Karpas-422 (cell line): Measurements from ENCODE around the gene PRKCH. TPM values are rescaled to one million over a fixed set of nuclear protein-coding genes. Genes with fewer than 3 reads are reported as not detected.

Source experiments
- DNase-seq: peaks from one replicate; pipeline ENCODE4 v3.0.0-alpha.2; 2015
- H2AFZ ChIP-seq: fragments of 200-600 bp; sonication (generic); 2 replicates; pipeline ENCODE4 v1.6.1; 2014; ENCODE audit warnings: antibody characterized with exemption, low read length, mixed read lengths
- H3K27ac ChIP-seq: fragments of 200-600 bp; sonication (generic); 2 replicates; pipeline ENCODE4 v1.5.1; 2014; ENCODE audit warnings: mild to moderate bottlenecking, low read length, moderate library complexity
- H3K27me3 ChIP-seq: fragments of 200-600 bp; sonication (generic); 2 replicates; pipeline ENCODE4 v1.6.1; 2014; ENCODE audit warnings: low read length, mixed read lengths
- H3K36me3 ChIP-seq: fragments of 200-600 bp; sonication (generic); 2 replicates; pipeline ENCODE4 v1.6.1; 2014; ENCODE audit warnings: low read length, mixed read lengths; ENCODE audit not compliant: insufficient read depth
- H3K4me1 ChIP-seq: fragments of 200-600 bp; sonication (generic); 2 replicates; pipeline ENCODE4 v1.6.1; 2014; ENCODE audit warnings: mild to moderate bottlenecking, low read length, mixed read lengths
- H3K4me2 ChIP-seq: fragments of 200-600 bp; sonication (generic); 2 replicates; pipeline ENCODE4 v1.6.1; 2014; ENCODE audit warnings: low read length, low read depth, mild to moderate bottlenecking; ENCODE audit not compliant: poor library complexity, severe bottlenecking
- H3K4me3 ChIP-seq: fragments of 200-600 bp; sonication (generic); 2 replicates; pipeline ENCODE4 v1.5.1; 2014; ENCODE audit warnings: mild to moderate bottlenecking, antibody characterized with exemption, low read length, mixed read lengths
- H3K79me2 ChIP-seq: fragments of 200-600 bp; sonication (generic); 2 replicates; pipeline ENCODE4 v1.6.1; 2014; ENCODE audit warnings: mild to moderate bottlenecking, low read length, mixed read lengths
- H3K9ac ChIP-seq: fragments of 200-600 bp; sonication (generic); 2 replicates; pipeline ENCODE4 v1.6.0; 2014; ENCODE audit warnings: low read length
- H3K9me2 ChIP-seq: fragments of 200-600 bp; sonication (generic), shearing (Covaris generic); replicated peaks from 2 replicates; pipeline ENCODE4 v1.6.0; 2014; ENCODE audit warnings: mild to moderate bottlenecking, low read length, moderate library complexity; ENCODE audit not compliant: insufficient read depth
- H3K9me3 ChIP-seq: fragments of 300-700, 200-600 bp; sonication (generic); 2 replicates; pipeline ENCODE4 v1.6.1; 2014; ENCODE audit warnings: low read length, mixed read lengths
- H4K20me1 ChIP-seq: fragments of 200-600 bp; sonication (generic); 2 replicates; pipeline ENCODE4 v1.6.1; 2014; ENCODE audit warnings: mild to moderate bottlenecking, antibody characterized with exemption, low read length, low read depth; ENCODE audit not compliant: insufficient read depth
- total RNA-seq: library from RNA; depleted of rRNA; stranded (reverse); fragments of >200 nt; shearing (Covaris generic); gene quantifications from 2 replicates; pipeline ENCODE4 v1.2.3, GENCODE V29; 2014; ENCODE audit warnings: low replicate concordance

Gene PRKCH
- total RNA-seq, 1 experiment from 2014 or later = 7.0 TPM

DNA sequence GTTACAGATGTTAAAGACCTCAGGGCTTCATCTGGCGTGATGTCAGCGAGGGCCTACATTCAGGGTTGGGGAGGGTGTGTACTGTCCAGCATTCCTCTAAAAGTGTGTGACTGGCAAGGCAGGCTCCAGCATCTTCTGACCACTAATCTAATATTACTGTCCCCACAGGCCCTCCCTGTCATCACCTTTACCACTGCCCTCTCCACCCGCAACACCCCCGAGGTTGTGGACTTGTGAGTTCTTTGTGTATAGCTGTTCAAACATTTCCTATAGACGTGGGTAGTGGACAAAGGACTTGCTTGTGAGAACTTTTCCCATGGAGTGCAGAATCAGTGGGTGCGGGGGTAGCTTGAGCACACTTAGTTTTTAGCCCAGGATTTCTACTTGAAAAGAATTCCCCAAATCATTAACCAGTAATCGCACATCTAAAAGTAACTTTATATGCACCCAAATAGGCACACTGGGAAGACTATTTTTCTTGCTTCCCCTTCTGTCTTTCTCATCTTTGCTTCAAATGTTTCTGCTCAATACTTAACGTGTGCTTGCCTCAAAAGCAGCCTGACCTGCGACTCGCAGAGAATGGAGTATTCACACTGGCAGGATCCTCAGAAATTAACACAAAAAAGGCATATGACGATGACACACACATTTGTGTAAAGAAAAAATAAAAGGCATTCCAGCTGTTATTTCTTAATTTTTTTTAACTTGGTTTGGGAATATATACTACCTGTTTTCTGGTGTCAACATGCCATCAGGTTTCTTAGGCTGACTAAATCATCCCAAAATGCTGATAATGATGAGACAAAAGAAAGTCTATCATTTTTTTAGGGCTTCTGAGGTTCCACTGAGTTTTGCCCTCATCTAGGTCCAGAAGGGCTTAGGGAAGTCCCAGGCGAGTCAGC lies 215.5 kb downstream of the PRKCH start:
- Histone ChIP-seq H3K9ac (no peak overlapping the region), H3K9me2 (no peaks in the 10 kb centered on the region), H3K4me2 (no peak overlapping the region), H3K27me3 (no peaks in the 10 kb centered on the region), H3K9me3 (no peaks in the 10 kb centered on the region), H4K20me1 (no peaks in the 10 kb centered on the region), H3K4me3 (no peak overlapping the region), H3K27ac (no peak overlapping the region), H3K79me2 (no peaks in the 10 kb centered on the region), H3K36me3 (no peaks in the 10 kb centered on the region), H2AFZ (no peak overlapping the region), H3K4me1 (peaks cover 10% of the 10 kb centered on the region)
- DNase-seq = no peak

DNA sequence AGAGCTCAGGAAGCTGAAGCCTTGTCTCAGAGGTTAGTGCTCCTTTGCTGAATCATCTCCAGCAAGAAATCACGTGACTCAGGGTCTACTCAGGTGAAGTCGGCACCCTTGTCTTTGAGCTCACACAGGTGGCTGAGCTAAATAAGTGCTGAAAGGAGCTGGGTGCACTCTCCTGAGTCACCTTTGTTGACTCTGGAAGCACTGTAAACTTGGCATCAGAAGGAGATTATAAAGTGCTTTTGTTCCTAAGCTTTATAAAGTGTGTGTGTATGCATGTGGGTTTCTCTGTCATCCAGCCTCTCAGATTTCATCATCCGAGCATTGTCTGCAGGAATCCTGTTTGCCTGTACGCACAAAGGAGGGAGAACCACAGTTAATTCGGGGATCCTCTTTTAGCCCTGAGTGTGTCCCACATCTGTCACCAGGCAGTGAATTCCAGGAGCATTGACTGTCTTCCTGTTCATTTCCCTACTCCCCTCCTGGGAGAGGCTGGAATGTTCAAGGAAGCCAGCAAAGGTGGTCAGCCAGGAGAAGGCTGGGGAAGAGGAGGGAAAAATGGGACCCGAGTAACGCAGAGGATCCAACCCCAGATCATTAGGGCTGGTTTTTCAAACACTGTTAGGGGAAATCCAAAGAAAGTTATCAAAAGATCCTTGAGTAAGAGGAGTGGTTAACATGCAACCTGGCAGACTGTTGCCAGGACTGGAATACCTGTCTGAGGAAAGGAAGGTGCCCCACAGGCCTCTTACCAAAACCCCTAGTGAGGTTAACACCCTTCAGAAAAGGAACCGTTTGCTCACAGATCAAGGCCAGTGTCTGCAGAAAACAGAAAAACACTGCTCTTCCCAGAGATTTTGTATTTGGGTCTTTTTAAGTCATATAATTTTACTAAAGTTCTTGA lies 216.4 kb downstream of the PRKCH start:
- H3K4me3 ChIP-seq = no peak overlapping the region
- no peak overlapping the region for H3K9ac ChIP-seq
- H3K36me3 ChIP-seq = no peaks in the 10 kb centered on the region
- H4K20me1 ChIP-seq = no peaks in the 10 kb centered on the region
- peaks cover 1% of the 10 kb centered on the region for H3K4me1 ChIP-seq
- DNase-seq = no peak
- no peaks in the 10 kb centered on the region for H3K27me3 ChIP-seq
- H3K4me2 ChIP-seq = no peak overlapping the region
- H3K79me2 ChIP-seq = no peaks in the 10 kb centered on the region
- H3K9me3 ChIP-seq = no peaks in the 10 kb centered on the region
- H3K9me2 ChIP-seq = no peaks in the 10 kb centered on the region
- no peak overlapping the region for H2AFZ ChIP-seq
- no peak overlapping the region for H3K27ac ChIP-seq

DNA sequence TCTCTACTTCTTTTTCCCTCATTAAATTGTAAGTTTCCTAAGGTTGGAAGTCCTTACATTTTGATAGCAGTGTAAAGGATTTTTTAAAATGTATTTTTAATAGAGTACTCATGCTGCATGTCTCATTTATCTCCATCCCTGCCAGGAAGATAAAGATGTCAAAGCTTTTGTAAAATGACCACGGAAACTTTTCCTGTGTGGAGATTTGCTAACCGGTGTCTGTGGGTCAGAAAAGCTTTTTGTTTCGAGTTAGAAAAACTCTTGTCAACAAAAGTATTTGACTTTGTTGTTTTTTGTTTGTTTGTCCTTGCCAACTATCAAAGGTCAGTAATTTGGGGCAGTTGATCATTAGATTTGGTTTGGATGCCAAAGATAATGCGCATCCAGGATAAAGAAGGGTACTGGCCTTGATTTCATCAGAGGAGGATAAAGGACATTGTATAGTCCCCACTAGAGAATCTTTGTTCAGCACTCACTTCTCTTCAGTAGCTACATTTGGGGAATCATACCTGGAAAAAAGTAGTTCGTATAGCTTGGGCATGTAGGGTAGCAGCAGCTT lies 217.2 kb downstream of the PRKCH start:
- DNase-seq = no peak
- H3K27me3 ChIP-seq = peaks cover under 1% of the 10 kb centered on the region; the same call in 1 of the 2 replicates
- H3K4me1 ChIP-seq = no peaks in the 10 kb centered on the region
- H4K20me1 ChIP-seq = no peaks in the 10 kb centered on the region
- no peaks in the 10 kb centered on the region for H3K79me2 ChIP-seq
- H2AFZ ChIP-seq = no peak overlapping the region
- no peaks in the 10 kb centered on the region for H3K9me2 ChIP-seq
- H3K9ac ChIP-seq = no peak overlapping the region
- no peaks in the 10 kb centered on the region for H3K9me3 ChIP-seq
- H3K4me2 ChIP-seq = no peak overlapping the region
- no peak overlapping the region for H3K27ac ChIP-seq
- no peak overlapping the region for H3K4me3 ChIP-seq
- no peaks in the 10 kb centered on the region for H3K36me3 ChIP-seq

DNA sequence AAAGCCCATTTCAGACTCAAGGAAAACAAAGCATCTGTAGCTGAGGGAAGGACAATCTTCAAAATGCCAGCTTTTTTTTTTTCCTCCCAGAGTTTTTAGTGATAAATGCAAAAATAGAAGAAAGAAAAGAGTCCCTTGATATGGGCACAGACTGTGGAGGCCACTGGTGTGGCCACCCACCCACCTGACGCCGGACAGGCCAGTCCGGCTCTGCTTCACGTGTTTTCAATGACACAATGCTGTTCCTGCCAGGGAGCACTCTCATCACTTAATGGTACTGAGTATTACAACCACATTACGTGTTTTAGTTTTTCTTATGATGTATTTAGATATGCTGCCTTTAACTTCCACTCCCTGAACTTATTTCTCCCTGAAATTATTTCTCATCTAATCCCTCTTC lies 218.3 kb downstream of the PRKCH start:
- H3K36me3 ChIP-seq = no peaks in the 10 kb centered on the region
- peaks cover 4% of the 10 kb centered on the region for H3K4me1 ChIP-seq
- H3K27ac ChIP-seq = no peak overlapping the region
- H3K9me3 ChIP-seq = no peaks in the 10 kb centered on the region
- H3K4me3 ChIP-seq = no peak overlapping the region
- no peak overlapping the region for H2AFZ ChIP-seq
- H3K79me2 ChIP-seq = no peaks in the 10 kb centered on the region
- no peaks in the 10 kb centered on the region for H4K20me1 ChIP-seq
- no peak for DNase-seq
- no peak overlapping the region for H3K9ac ChIP-seq
- no peaks in the 10 kb centered on the region for H3K9me2 ChIP-seq
- H3K27me3 ChIP-seq = peaks cover 2% of the 10 kb centered on the region; the same call in 1 of the 2 replicates
- no peak overlapping the region for H3K4me2 ChIP-seq

DNA sequence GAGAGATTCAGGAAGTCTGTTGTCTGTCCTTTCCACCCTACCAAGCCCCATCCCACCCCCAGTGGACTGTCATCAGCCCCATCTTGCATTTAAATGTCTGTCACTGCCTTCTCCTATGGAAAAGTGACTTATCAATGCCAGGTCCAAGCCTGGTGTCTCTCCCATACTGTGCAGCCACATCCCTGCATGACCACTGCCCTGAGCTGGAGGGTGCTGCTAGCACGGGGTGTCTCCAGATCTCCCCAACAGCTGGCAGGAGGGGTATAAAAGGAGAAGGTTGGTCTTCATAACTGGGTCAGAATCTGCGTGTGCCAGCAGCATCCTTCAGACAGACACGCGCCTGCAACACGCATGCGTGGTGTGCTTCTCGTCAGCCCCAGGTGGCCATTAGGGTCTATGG lies 219.6 kb downstream of the PRKCH start:
- Histone ChIP-seq H3K9ac (no peak overlapping the region), H3K27ac (no peak overlapping the region), H3K4me1 (peaks cover 5% of the 10 kb centered on the region), H3K9me3 (no peaks in the 10 kb centered on the region), H2AFZ (no peak overlapping the region), H3K4me2 (no peak overlapping the region), H3K79me2 (no peaks in the 10 kb centered on the region), H3K27me3 (peaks cover 2% of the 10 kb centered on the region; the same call in 1 of the 2 replicates), H3K4me3 (no peak overlapping the region), H3K9me2 (no peaks in the 10 kb centered on the region), H3K36me3 (no peaks in the 10 kb centered on the region), H4K20me1 (no peaks in the 10 kb centered on the region)
- DNase-seq = no peak

DNA sequence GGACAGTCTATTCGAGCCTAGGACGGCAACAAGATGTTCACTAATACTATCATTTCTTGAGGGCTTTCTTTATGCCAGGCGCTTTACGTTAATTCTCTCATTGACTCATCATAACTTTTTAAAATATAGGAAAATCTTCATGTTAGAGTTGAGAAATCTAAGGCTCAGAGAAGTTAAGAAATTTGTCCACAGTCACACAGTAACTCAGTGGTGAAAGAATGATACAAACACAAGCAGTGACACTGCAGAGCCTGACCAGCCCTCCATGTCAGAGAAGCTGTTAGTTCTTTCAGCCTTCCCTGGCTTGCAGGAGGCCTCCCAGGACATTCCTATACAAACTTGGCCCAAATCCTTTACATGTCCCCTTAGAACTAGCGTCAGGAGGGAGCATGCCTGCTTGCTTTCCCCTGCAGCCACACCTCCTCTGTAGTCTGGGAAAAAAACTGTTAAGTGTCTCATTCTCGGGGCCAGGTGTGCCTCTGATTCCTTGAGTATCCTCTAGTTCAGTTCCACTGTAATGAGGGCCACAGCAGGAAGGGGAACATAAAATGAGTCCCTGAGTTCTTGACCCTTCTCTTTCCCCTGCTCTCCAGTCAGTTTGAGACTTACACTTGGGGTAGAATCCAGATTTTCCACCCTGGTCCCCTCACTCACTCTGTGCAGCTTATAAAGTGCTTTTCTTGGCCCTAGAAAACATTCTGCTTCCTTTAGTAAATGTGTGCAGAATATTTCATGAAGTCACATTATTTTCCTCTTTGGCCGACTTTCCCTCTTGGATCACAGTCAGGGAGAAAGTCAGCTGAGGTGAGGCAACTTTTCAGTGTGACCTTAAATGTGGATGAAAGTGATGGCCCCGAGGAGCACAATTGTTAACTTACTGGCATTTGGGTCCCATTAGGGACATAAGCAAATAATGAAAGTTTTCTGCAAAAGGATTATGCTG lies 221.7 kb downstream of the PRKCH start:
- no peaks in the 10 kb centered on the region for H3K36me3 ChIP-seq
- H3K4me2 ChIP-seq = no peak overlapping the region
- no peak overlapping the region for H3K4me3 ChIP-seq
- peaks cover 5% of the 10 kb centered on the region for H3K4me1 ChIP-seq
- H2AFZ ChIP-seq = no peak overlapping the region
- no peaks in the 10 kb centered on the region for H4K20me1 ChIP-seq
- no peak overlapping the region for H3K27ac ChIP-seq
- no peak for DNase-seq
- no peaks in the 10 kb centered on the region for H3K9me3 ChIP-seq
- no peaks in the 10 kb centered on the region for H3K79me2 ChIP-seq
- no peaks in the 10 kb centered on the region for H3K9me2 ChIP-seq
- H3K9ac ChIP-seq = no peak overlapping the region
- peaks cover 2% of the 10 kb centered on the region; the same call in 1 of the 2 replicates for H3K27me3 ChIP-seq

DNA sequence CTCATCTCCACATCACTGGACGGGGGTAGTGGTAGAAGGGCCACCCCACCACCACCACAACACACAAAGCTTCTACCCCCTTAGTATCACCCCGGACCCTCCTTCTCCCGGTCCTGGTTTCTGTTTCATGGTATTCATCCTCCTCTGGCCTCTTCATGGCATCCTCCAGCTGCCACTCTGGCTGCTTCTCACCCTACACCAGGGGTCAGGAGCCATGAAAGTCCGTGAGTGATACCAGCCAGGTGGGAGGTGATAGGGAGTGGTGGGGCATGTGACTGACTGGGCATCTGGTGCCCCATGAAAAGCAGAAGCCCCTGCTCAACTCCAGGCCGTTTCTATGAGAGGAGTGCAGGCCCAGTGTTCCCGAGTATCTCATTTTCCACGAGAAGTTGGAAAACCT lies 222.6 kb downstream of the PRKCH start:
- no peak overlapping the region for H3K4me2 ChIP-seq
- H3K27me3 ChIP-seq = peaks cover 2% of the 10 kb centered on the region; the same call in 1 of the 2 replicates
- H3K4me1 ChIP-seq = peaks cover 5% of the 10 kb centered on the region
- no peaks in the 10 kb centered on the region for H4K20me1 ChIP-seq
- H3K9me3 ChIP-seq = no peaks in the 10 kb centered on the region
- H3K9me2 ChIP-seq = no peaks in the 10 kb centered on the region
- H3K27ac ChIP-seq = no peak overlapping the region
- no peak overlapping the region for H3K9ac ChIP-seq
- no peaks in the 10 kb centered on the region for H3K79me2 ChIP-seq
- no peaks in the 10 kb centered on the region for H3K36me3 ChIP-seq
- DNase-seq = no peak
- no peak overlapping the region for H2AFZ ChIP-seq
- no peak overlapping the region for H3K4me3 ChIP-seq
